Measurements from ENCODE around the gene SV2C. TPM values are rescaled to one million over a fixed set of nuclear protein-coding genes. Genes with fewer than 3 reads are reported as not detected.
"Not testable (repeated sequence)": the region's sequence is repeated elsewhere in the genome, so short reads cannot be mapped to it uniquely, and the experiment has no call there.

Gene SV2C
- total RNA-seq, 1 donor from 2014 or later: 0.33 TPM

DNA sequence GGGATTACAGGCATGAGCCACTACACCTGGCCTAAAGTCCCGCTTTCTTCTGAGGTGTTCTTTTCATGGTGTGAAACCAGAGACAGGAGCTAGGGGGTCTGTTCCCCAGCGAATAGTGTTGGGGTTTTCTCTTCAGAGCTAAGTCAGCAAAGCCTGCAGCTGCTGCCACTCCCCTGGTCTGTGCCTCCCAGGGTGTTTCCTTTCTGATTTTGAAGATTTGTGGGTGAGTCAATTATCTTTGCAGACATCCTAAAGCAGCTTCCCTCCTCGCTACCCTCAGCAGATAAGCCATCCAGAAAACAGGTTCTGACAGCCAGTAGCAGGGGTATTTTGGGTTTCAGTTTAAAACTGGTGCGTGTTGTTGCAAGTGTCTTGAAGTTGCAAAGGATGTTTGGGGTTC is 247.9 kb downstream of the SV2C start:
- Mint-ChIP-seq H3K4me1 (peaks cover 41% of the 10 kb centered on the region), H3K27me3 (ENCODE audit: low read depth) (no peaks in the 10 kb centered on the region), H3K9me3 (peaks cover 3% of the 10 kb centered on the region), H3K4me3 (no peak overlapping the region), H3K27ac (ENCODE audit: unreplicated experiment) (peak overlapping the region; percentile 39), H3K36me3 (ENCODE audit: low read depth) (no peaks in the 10 kb centered on the region)
- TF ChIP-seq, protein P1, sequence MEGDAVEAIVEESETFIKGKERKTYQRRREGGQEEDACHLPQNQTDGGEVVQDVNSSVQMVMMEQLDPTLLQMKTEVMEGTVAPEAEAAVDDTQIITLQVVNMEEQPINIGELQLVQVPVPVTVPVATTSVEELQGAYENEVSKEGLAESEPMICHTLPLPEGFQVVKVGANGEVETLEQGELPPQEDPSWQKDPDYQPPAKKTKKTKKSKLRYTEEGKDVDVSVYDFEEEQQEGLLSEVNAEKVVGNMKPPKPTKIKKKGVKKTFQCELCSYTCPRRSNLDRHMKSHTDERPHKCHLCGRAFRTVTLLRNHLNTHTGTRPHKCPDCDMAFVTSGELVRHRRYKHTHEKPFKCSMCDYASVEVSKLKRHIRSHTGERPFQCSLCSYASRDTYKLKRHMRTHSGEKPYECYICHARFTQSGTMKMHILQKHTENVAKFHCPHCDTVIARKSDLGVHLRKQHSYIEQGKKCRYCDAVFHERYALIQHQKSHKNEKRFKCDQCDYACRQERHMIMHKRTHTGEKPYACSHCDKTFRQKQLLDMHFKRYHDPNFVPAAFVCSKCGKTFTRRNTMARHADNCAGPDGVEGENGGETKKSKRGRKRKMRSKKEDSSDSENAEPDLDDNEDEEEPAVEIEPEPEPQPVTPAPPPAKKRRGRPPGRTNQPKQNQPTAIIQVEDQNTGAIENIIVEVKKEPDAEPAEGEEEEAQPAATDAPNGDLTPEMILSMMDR (conservative IDR thresholded peaks at IDR 0.05): no peak
- DNase-seq (ENCODE audit: low read depth, low spot score): no peak

DNA sequence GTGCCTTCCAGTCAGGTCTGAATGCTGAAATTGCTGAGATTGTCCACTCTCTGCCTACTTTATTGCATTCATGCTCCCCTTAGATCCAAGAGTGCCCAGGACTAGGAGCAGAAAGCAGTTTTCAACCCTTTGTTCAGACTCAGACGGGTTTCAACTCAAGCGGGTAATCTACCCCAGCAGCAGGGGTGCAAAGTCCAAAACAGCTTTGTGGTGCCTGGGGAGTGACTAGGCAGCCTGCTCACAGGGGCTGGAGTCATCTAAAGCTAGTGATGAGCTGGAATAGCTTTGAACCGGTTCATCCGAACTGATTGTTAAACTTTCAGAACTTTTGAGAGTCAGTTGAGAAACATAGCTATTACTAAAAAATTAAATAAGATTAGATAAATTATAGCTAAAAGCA is 248.9 kb downstream of the SV2C start:
- H3K4me3 Mint-ChIP-seq: no peak overlapping the region
- H3K4me1 Mint-ChIP-seq: peaks cover 31% of the 10 kb centered on the region
- no peak overlapping the region for H3K27ac Mint-ChIP-seq (ENCODE audit: unreplicated experiment)
- no peak for DNase-seq (ENCODE audit: low read depth, low spot score)
- TF ChIP-seq, protein P1 (conservative IDR thresholded peaks at IDR 0.05): no peak
- no peaks in the 10 kb centered on the region for H3K36me3 Mint-ChIP-seq (ENCODE audit: low read depth)
- H3K9me3 Mint-ChIP-seq: peaks cover 6% of the 10 kb centered on the region
- no peaks in the 10 kb centered on the region for H3K27me3 Mint-ChIP-seq (ENCODE audit: low read depth)

DNA sequence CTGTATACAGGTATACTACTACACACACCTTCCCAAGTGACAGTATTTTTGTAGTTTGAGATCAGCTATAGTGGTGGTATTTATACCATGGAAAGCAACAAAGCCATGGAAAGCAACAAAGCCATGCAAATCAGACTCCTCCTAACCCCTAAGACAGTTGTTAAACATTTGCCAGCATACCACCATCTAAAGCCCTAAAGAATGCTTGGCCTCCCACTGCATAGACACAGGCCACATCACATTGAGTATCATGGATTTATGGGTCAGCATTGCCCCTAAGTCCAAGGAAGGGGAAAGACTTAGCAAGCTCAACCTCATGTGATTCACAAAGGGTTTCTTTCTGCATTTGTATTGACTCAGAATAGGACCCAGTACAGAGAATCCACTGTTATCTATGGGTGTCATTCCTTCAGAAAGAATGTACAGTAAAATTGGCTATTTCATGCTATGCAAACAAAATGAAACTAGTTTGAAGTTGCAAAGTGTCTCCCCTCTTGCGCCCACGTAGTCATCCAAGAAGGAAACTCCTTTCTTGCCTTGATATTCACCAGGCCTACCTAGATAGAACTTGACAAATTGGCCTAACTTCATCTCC is 249.5 kb downstream of the SV2C start:
- Mint-ChIP-seq H3K9me3 (peaks cover 6% of the 10 kb centered on the region), H3K27me3 (ENCODE audit: low read depth) (no peaks in the 10 kb centered on the region), H3K4me1 (peaks cover 30% of the 10 kb centered on the region), H3K4me3 (no peak overlapping the region), H3K27ac (ENCODE audit: unreplicated experiment) (no peak overlapping the region), H3K36me3 (ENCODE audit: low read depth) (no peaks in the 10 kb centered on the region)
- TF ChIP-seq, protein P1 (conservative IDR thresholded peaks at IDR 0.05): no peak
- no peak for DNase-seq (ENCODE audit: low read depth, low spot score)

DNA sequence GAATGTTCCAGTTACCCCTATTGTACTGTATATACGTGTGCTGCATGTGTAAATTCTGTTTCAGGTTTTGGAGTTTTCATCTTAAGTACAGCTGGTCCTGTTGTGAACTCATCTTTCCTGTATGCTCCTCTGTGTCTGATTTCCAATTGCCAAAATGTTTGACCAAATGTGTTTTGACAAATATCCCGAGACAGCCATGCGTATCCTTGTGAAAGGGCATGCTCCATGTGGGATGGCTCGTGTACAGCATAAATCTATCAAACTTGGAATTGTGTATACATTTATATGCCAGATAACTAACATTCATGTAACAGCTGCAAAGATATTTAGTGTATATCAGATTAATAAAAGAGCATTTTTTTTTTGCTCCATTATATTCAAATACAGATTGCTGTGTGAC is 250.4 kb downstream of the SV2C start:
- Mint-ChIP-seq H3K36me3 (ENCODE audit: low read depth) (no peaks in the 10 kb centered on the region), H3K9me3 (peaks cover 6% of the 10 kb centered on the region), H3K27me3 (ENCODE audit: low read depth) (no peaks in the 10 kb centered on the region), H3K4me1 (peaks cover 26% of the 10 kb centered on the region), H3K27ac (ENCODE audit: unreplicated experiment) (no peak overlapping the region), H3K4me3 (no peak overlapping the region)
- TF ChIP-seq, protein P1 (conservative IDR thresholded peaks at IDR 0.05): no peak
- no peak for DNase-seq (ENCODE audit: low read depth, low spot score)

DNA sequence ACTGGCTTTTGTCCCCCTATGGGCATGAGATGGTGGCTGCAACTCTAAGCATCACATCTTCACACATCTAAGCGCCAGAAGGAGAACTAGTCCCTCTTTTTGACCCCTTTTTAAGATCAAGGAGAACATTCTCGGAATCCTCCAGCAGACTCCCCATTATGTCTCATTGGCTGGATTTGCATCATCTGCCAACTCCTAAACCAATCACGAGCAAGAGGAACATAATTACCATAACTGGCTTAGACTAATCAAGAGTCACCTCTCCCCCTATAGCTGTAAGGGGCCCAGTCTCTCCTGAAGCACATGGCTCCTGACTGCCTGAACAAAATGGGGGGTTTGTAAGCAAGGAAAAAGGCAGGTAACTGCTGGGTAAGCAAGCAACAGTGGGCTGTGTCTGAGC is 251.4 kb downstream of the SV2C start:
- Mint-ChIP-seq H3K27ac (ENCODE audit: unreplicated experiment) (no peak overlapping the region), H3K36me3 (ENCODE audit: low read depth) (no peaks in the 10 kb centered on the region), H3K4me1 (peaks cover 26% of the 10 kb centered on the region), H3K9me3 (peaks cover 6% of the 10 kb centered on the region), H3K4me3 (no peak overlapping the region), H3K27me3 (ENCODE audit: low read depth) (no peaks in the 10 kb centered on the region)
- TF ChIP-seq, protein P1 (conservative IDR thresholded peaks at IDR 0.05): no peak
- no peak for DNase-seq (ENCODE audit: low read depth, low spot score)

DNA sequence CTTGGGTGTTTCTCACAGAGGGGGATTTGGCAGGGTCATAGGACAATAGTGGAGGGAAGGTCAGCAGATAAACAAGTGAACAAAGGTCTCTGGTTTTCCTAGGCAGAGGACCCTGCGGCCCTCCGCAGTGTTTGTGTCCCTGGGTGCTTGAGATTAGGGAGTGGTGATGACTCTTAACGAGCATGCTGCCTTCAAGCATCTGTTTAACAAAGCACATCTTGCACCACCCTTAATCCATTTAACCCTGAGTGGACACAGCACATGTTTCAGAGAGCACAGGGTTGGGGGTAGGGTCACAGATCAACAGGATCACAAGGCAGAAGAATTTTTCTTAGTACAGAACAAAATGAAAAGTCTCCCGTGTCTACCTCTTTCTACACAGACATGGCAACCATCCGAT is 252.3 kb downstream of the SV2C start:
- not testable (repeated sequence) for H3K9me3 Mint-ChIP-seq; H3K27ac Mint-ChIP-seq (ENCODE audit: unreplicated experiment)
- H3K4me1 Mint-ChIP-seq: peaks cover 26% of the 10 kb centered on the region

DNA sequence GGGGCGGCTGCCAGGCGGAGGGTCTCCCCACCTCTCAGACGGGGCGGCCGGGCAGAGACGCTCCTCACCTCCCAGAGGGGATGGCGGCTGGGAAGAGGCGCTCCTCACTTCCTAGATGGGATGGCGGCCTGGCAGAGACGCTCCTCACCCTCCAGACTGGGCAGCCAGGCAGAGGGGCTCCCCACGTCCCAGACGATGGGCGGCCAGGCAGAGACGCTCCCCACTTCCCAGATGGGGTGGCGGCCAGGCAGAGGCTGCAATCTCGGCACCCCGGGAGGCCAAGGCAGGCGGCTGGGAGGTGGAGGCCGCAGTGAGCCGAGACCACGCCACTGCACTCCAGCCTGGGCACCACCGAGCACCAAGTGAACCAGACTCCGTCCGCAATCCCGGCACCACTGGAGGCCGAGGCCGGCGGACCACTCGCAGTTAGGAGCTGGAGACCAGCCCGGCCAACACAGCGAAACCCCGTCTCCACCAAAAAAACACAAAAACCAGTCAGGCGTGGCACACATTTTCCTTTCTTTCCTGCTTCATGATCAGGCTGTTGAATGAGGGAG is 253.1 kb downstream of the SV2C start:
- DNase-seq (ENCODE audit: low read depth, low spot score); H3K9me3 Mint-ChIP-seq; H3K27me3 Mint-ChIP-seq (ENCODE audit: low read depth); H3K36me3 Mint-ChIP-seq (ENCODE audit: low read depth); H3K27ac Mint-ChIP-seq (ENCODE audit: unreplicated experiment); H3K4me3 Mint-ChIP-seq: not testable (repeated sequence)
- H3K4me1 Mint-ChIP-seq: peaks cover 26% of the 10 kb centered on the region

More for the DNA sequence above, 252.3 kb downstream of the SV2C start:
- not testable (repeated sequence) for H3K4me3 Mint-ChIP-seq; H3K27me3 Mint-ChIP-seq (ENCODE audit: low read depth); H3K36me3 Mint-ChIP-seq (ENCODE audit: low read depth); DNase-seq (ENCODE audit: low read depth, low spot score)
